Measurements from ENCODE around the gene ADCY7.

The ADCY7 gene

GRCh38 chr16:50298075-50298460 is 31.7 kb downstream of the ADCY7 start:
- no peak for TF ChIP-seq POLR2A (IDR thresholded peaks at IDR 0.05; ENCODE audit: low read depth, low read length)
- FAIRE-seq, result no peak

DNA sequence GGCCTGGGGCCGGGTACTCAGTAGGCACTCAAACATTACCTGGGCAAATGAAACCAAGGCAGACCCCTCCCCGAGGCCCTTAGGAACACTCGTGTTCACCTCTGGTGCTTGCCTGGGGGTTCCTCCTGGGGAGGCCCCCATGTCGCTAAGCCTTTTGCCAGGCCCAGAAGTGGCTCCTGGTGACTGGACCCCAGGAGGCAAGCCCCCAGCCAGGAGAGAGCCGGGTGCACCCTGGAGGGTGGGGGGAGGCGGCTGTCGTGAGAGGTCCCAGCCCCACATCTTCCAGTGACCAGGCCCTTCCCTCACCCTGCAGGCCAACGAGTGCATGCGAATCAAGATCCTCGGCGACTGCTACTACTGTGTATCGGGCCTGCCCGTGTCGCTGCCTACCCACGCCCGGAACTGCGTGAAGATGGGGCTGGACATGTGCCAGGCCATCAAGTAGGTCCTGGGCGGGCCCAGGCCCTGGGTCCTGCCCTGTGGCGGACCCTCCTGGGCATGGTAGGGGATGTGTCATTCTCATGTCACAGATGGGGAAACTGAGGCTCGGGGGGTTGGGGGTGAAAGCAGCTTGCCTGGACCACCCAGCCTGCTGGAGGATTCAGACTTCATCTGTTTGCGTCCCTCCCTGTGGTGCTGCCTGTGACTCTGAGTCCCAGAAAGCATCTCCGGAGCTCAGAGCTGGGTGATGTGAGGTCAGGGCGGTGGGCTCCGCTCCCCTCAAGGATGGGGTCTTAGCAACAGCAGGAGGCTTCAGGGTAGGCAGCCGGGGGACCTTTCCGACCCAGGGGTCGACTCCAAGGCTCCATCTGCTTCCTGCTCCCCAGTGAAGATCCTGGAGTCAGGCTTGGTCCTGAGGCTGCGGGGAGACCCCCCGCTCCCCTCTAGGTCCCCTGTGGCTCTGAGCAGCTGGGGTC is 32.5 kb downstream of the ADCY7 start:
- no peak for FAIRE-seq
- no peak for TF ChIP-seq POLR2A (IDR thresholded peaks at IDR 0.05; ENCODE audit: low read depth, low read length)
- no peak for DNase-seq (ENCODE audit: insufficient read length, low spot score)

More at GRCh38 chr16:50298075-50298460, 31.7 kb downstream of the ADCY7 start:
- no peak for DNase-seq (ENCODE audit: insufficient read length, low spot score)

DNA sequence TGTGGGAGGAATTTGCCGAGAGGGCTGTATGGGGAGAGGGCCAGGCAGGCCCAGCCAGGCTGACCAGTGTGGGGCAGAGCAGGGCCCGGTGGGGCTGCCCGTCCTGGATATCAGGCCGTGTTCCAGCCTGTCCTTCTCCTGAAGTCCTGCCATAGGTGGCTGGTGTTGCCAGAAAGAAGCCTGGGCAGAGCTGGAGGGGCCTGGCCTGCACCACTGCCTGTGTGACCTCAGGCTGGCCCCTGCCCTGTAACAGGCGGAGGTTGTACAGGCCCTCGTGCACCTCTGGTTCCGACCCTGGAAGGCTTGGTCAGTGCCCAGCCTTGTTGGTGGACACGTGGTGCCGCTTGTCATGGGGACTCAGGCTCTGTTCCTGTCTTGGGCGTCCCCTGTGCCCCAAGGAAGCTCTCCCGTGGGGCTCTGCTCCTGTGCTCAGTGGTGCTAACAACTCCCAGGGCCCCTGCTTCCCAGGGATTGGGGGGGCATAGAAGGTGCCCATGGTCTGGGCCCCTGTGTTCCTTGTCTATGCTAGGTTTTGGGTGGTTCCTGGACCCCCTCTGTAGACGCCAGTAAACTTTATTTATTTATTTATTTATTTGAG is 33.3 kb downstream of the ADCY7 start:
- FAIRE-seq, result no peak
- DNase-seq (ENCODE audit: insufficient read length, low spot score), result no peak
- TF ChIP-seq POLR2A (IDR thresholded peaks at IDR 0.05; ENCODE audit: low read depth, low read length), result no peak

GRCh38 chr16:50300942-50301625 is 34.7 kb downstream of the ADCY7 start:
- FAIRE-seq, result no peak
- DNase-seq (ENCODE audit: insufficient read length, low spot score), result peak; percentile 37
- no peak for TF ChIP-seq POLR2A (IDR thresholded peaks at IDR 0.05; ENCODE audit: low read depth, low read length)

GRCh38 chr16:50301626-50302471 is 35.5 kb downstream of the ADCY7 start:
- DNase-seq (ENCODE audit: insufficient read length, low spot score) (peak; percentile 90), FAIRE-seq (no peak)
- no peak for TF ChIP-seq POLR2A (IDR thresholded peaks at IDR 0.05; ENCODE audit: low read depth, low read length)

DNA sequence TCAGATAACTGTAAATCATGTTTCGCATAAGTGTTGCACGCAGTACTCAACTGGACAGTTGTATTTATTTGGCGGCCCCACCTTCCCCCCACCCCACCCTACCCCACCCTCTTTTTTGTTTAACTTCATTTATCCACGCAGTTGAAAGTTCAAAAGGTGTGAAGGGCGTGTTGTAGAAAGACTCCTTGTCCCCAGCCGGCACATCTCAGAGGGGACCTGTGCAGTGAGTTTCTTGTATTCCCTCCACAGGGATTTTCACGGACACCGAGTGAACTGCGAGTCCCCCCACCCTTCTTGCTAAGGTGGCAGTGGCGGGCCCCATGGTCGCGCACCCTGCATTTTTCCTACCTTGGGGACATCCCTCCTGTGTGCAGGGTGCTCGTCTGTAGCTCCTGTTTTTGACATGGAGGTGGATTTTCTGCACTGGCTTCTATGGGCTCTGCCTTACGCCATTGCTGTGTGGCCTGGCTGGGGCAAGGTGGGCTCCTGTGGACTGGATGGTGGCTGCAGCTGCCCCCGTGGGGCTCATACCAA is 36.2 kb downstream of the ADCY7 start:
- DNase-seq (ENCODE audit: insufficient read length, low spot score) (no peak), FAIRE-seq (no peak)
- TF ChIP-seq POLR2A (IDR thresholded peaks at IDR 0.05; ENCODE audit: low read depth, low read length), result no peak

- no peak for FAIRE-seq
- no peak for DNase-seq (ENCODE audit: insufficient read length, low spot score)
Measured at GRCh38 chr16:50303041-50303604, 36.8 kb downstream of the ADCY7 start.

DNA sequence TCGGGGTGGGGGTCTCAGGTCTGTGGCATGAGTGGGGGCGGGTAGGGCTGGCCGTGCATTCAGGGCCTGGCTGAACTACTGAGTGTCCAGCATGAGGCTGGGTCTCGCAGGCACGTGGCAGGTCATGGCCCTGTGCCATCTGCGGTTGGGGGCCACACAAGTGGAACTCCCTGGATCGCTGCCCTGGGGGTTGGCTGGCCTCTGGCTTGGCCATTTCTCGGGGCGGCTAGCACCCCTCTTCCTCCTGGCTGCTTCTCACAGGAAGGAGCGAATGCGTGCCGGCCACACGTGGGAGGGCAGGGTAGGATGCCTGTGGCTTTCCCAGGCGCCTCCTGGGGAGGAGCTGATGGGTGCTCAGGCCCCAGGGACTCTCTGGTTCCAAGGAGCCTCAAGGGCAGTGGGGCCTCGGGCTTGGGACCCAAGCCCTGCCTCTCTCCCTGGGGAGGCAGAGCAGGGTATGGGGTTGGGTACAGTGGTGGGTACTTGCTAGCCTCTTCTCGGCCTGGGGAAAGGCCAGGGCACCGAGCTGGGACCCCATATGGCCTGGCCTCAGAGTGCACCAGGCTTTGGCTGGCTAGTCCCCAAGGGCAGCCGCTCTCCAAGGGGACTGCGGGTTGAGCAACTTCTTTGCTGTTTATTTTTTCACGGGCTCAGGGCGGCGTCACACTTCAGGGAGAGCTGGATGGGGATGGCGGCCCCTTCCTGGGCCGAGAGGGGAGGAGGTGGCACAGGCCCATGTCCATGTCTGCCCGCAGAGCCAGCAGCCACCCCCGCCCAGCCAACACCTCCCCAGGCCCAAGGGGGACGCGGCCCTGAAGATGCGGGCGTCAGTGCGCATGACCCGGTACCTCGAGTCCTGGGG is 37.5 kb downstream of the ADCY7 start:
- peak; percentile 62 for DNase-seq (ENCODE audit: insufficient read length, low spot score)
- no peak for FAIRE-seq
- no peak for TF ChIP-seq POLR2A (IDR thresholded peaks at IDR 0.05; ENCODE audit: low read depth, low read length)

More at GRCh38 chr16:50303041-50303604, 36.8 kb downstream of the ADCY7 start:
- no peak for TF ChIP-seq POLR2A (IDR thresholded peaks at IDR 0.05; ENCODE audit: low read depth, low read length)

- no peak for FAIRE-seq
- no peak for TF ChIP-seq POLR2A (IDR thresholded peaks at IDR 0.05; ENCODE audit: low read depth, low read length)
- no peak for DNase-seq (ENCODE audit: insufficient read length, low spot score)
Measured at GRCh38 chr16:50304467-50305440, 38.4 kb downstream of the ADCY7 start.

DNA sequence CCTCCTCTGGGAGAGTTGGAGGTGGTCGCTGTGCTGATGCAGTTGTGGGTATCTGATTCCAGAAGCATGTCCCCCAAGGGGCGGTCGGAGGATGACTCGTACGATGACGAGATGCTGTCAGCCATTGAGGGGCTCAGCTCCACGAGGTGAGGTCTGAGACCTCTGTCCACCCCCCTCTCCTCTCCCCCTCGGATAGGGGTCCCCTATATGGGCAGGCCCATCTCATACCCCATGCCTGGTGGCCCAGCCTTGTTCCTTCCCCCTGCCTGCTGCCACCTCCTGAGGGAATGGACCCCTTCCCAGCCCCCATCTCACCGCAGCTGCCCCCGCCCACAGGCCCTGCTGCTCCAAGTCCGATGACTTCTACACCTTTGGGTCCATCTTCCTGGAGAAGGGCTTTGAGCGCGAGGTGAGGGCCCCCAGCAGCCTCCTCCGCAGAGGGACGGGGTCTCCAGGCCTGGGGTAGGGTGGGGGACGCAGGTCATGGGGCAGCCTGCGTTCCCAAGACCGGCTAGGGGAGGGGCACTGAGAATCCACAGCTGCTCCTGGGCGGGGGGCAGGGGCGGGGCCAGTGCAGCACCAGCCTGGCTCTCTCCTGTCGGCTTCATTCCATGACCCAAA is 39.2 kb downstream of the ADCY7 start:
- no peak for TF ChIP-seq POLR2A (IDR thresholded peaks at IDR 0.05; ENCODE audit: low read depth, low read length)
- DNase-seq (ENCODE audit: insufficient read length, low spot score), result no peak
- no peak for FAIRE-seq

DNA sequence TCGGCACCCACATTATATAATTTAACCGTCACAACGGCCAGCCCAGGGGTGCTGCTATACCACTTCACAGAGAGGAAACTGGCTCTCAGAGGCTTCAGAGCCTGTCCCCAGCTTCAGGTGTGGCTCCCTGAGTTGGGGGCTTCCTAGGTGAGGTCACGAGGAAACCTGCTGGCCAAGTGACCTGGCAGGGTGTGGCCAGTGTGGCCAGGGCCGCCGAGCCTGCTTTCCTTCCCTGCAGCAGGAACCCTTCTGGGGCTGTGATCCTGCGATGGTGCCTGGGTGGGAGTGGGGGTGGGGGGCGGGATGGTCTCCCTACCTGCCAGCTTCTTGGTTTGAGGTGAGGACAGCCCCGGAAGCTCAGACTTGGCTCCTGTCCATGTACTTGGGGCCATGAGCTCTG is 39.9 kb downstream of the ADCY7 start:
- no peak for TF ChIP-seq POLR2A (IDR thresholded peaks at IDR 0.05; ENCODE audit: low read depth, low read length)
- DNase-seq (ENCODE audit: insufficient read length, low spot score), result no peak
- no peak for FAIRE-seq
